Measurements from ENCODE around the gene B4GALT5.

DNA sequence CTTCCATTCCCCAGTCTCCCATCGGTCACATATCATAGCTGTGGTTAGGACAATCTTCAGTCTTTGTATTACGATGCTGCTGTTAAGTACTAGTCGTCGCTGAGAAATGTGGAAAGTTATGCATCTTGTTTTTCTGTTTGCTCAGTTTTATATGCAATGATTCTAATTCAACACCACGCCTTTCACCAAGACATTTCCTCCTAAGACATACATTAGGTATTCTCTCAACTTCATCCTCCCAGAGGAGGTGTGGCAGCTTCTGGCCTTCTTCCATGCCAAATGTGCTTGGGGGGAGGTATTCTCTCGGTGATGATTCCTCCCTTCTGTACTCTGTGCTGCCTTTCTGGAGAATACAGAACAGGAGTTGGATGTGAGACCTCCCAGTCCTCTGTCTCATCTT lies 66.1 kb downstream of the B4GALT5 start:
- TF ChIP-seq CTCF (IDR thresholded peaks at IDR 0.05) (no peak), POLR2A (IDR thresholded peaks at IDR 0.05) (no peak)
